ENCODE data around the gene SOD2.
"Not testable (repeated sequence)": the region's sequence is repeated elsewhere in the genome, so short reads cannot be mapped to it uniquely, and the experiment has no call there.

Gene SOD2

DNA sequence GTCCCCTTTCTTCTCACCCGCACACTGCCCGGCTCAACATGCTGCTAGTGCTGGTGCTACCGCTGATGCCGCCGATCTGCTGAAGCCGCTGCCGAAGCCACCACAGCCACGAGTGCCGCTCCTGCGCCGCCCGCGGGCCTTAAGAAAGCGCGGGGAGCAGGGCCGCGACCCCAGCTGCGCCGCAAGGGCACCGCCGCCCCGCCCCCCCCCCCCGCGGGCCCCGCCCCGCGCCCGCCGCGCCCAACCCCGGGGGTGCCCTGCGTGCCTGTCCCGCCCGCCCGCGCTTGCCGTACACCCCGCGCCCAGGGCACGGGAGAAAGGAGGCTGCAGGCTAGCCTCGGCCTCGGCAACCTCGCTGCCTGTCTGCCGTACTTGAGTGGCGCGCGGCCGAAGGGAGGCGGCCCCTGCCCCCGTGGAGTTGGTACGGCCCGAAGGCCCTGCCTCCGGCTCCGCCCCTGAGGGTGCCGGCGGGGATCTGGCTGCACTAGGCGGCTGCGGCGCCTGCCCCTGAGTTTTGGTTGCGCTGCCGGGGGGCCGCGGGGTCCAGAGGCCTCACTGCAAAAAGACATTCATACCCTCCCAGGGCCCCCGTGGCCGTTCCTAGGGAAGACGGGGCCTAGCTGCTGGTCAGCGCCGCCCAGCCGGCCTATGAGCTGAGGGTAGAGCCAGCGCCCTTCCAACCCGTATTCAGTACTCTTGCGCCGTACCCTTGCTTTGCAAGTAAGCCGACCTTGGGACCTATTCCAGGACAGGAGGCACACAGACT, at the start of gene SOD2:
Gene SOD2 (minus strand): TSS at position 114 of the 766 bp plus-strand sequence. CDS start 74 bp downstream, at position 40.
- Histone ChIP-seq H3K9me3 (ENCODE audit: insufficient read depth, low read length) (no peaks in the 10 kb centered on the region), H3K36me3 (replicated peaks; ENCODE audit: low read depth, low read length) (peaks cover 8% of the 10 kb centered on the region), H2AFZ (ENCODE audit: low read depth, low read length) (peak within 1 kb of the TSS; percentile 50; the same call in 1 of the 2 replicates), H4K20me1 (ENCODE audit: insufficient read depth, low read length) (no peaks in the 10 kb centered on the region), H3K4me3 (ENCODE audit: low read length) (peak within 1 kb of the TSS; percentile 85), H3K27ac (ENCODE audit: low read length) (peak within 1 kb of the TSS; percentile 73), H3K27me3 (ENCODE audit: low read depth, low read length) (no peaks in the 10 kb centered on the region), H3K4me2 (ENCODE audit: low read length) (peak within 1 kb of the TSS; percentile 98), H3K9ac (ENCODE audit: low read length) (peak within 1 kb of the TSS; percentile 72), H3K4me1 (ENCODE audit: low read length) (peaks cover 24% of the 10 kb centered on the region; the same call in 1 of the 2 replicates), H3K79me2 (ENCODE audit: low read length) (peaks cover 41% of the 10 kb centered on the region)
- TF ChIP-seq, protein P1, sequence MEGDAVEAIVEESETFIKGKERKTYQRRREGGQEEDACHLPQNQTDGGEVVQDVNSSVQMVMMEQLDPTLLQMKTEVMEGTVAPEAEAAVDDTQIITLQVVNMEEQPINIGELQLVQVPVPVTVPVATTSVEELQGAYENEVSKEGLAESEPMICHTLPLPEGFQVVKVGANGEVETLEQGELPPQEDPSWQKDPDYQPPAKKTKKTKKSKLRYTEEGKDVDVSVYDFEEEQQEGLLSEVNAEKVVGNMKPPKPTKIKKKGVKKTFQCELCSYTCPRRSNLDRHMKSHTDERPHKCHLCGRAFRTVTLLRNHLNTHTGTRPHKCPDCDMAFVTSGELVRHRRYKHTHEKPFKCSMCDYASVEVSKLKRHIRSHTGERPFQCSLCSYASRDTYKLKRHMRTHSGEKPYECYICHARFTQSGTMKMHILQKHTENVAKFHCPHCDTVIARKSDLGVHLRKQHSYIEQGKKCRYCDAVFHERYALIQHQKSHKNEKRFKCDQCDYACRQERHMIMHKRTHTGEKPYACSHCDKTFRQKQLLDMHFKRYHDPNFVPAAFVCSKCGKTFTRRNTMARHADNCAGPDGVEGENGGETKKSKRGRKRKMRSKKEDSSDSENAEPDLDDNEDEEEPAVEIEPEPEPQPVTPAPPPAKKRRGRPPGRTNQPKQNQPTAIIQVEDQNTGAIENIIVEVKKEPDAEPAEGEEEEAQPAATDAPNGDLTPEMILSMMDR (IDR thresholded peaks at IDR 0.05; ENCODE audit: low read depth, low read length) = no peak
- TF ChIP-seq EZH2phosphoT487 (IDR thresholded peaks at IDR 0.05; ENCODE audit: low read depth) = no peak

DNA sequence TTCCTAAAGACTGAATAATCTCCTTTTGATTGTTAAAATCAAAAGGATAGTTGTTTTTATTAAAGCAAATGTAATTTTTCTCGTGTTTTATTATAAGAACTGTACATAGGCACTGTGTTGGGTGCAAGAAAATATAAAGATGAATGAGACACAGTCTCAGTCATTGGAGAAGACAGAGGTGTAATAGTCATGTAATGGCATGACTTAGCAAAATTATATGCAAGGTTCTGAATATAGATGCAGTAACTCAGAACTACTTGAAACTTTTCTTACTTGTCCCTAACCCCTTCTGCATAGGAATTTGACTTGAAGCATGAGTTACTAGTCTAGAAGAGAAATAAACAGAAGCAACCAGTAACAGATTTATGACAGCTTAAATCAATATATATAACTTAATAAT, 49.1 kb upstream of the SOD2 start:
- TF ChIP-seq, protein P1 (IDR thresholded peaks at IDR 0.05; ENCODE audit: low read depth, low read length) = no peak
- no peak for TF ChIP-seq EZH2phosphoT487 (IDR thresholded peaks at IDR 0.05; ENCODE audit: low read depth)
- H3K79me2 ChIP-seq (ENCODE audit: low read length) = peaks cover 73% of the 10 kb centered on the region

DNA sequence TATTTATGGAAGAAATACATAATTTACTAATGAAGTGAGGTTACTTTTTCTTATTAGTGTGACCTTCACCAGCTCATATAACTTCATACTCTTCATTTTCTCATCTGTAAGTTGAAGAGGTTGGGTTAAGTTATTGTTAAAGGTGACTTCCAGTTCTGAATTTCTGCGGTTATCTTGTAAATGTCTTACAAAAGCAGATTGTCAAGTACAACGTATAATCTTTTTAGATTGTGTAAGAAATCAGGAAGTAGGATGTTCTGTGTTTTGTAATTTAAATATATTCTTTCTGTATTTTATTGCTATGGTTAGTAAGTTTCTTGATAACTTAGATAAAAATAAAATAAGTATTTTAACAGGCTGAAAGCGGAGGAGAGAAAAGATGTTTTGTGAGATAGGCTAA, 46.3 kb upstream of the SOD2 start:
- no peaks in the 10 kb centered on the region for H3K27me3 ChIP-seq (ENCODE audit: low read depth, low read length)
- no peak overlapping the region for H3K27ac ChIP-seq (ENCODE audit: low read length)
- no peaks in the 10 kb centered on the region for H3K9me3 ChIP-seq (ENCODE audit: insufficient read depth, low read length)
- no peak overlapping the region for H3K4me3 ChIP-seq (ENCODE audit: low read length)
- H3K79me2 ChIP-seq (ENCODE audit: low read length) = peaks cover 90% of the 10 kb centered on the region
- H3K36me3 ChIP-seq (replicated peaks; ENCODE audit: low read depth, low read length) = peaks cover 27% of the 10 kb centered on the region
- H3K4me2 ChIP-seq (ENCODE audit: low read length) = no peak overlapping the region
- no peak overlapping the region for H3K9ac ChIP-seq (ENCODE audit: low read length)
- no peaks in the 10 kb centered on the region for H3K4me1 ChIP-seq (ENCODE audit: low read length)
- TF ChIP-seq, protein P1 (IDR thresholded peaks at IDR 0.05; ENCODE audit: low read depth, low read length) = no peak
- no peak for TF ChIP-seq EZH2phosphoT487 (IDR thresholded peaks at IDR 0.05; ENCODE audit: low read depth)
- H2AFZ ChIP-seq (ENCODE audit: low read depth, low read length) = no peak overlapping the region
- peaks cover 23% of the 10 kb centered on the region for H4K20me1 ChIP-seq (ENCODE audit: insufficient read depth, low read length)

More for the DNA sequence above, 49.1 kb upstream of the SOD2 start:
- Histone ChIP-seq H4K20me1 (ENCODE audit: insufficient read depth, low read length) (peaks cover 7% of the 10 kb centered on the region; the same call in 1 of the 2 replicates), H3K4me3 (ENCODE audit: low read length) (no peak overlapping the region), H3K36me3 (replicated peaks; ENCODE audit: low read depth, low read length) (peaks cover 52% of the 10 kb centered on the region), H3K9ac (ENCODE audit: low read length) (no peak overlapping the region), H3K9me3 (ENCODE audit: insufficient read depth, low read length) (no peaks in the 10 kb centered on the region), H3K27me3 (ENCODE audit: low read depth, low read length) (no peaks in the 10 kb centered on the region), H3K4me1 (ENCODE audit: low read length) (no peaks in the 10 kb centered on the region), H2AFZ (ENCODE audit: low read depth, low read length) (no peak overlapping the region), H3K27ac (ENCODE audit: low read length) (no peak overlapping the region), H3K4me2 (ENCODE audit: low read length) (no peak overlapping the region)

DNA sequence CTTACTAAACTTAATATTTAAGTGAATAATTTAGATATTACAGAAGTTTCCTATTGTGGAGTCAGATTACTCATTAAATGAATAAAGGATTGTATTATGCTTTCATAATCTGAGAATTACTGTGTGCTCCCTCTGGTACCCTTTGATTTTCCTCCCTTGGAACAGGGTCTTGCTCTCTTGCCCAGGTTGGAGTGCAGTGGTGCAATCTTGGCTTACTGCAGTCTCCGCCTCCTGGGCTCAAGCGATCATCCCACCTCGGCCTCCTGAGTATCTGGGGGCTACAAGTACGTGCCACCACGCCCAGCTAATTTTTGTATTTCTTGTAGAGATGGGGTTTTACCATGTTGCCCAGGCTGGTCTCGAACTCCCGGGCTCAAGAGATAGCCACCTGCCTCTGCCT, 43.9 kb upstream of the SOD2 start:
- Histone ChIP-seq H4K20me1 (ENCODE audit: insufficient read depth, low read length) (peaks cover 43% of the 10 kb centered on the region), H3K79me2 (ENCODE audit: low read length) (peaks cover 96% of the 10 kb centered on the region), H3K4me3 (ENCODE audit: low read length) (no peak overlapping the region), H3K9me3 (ENCODE audit: insufficient read depth, low read length) (no peaks in the 10 kb centered on the region), H3K9ac (ENCODE audit: low read length) (no peak overlapping the region), H3K4me2 (ENCODE audit: low read length) (no peak overlapping the region), H2AFZ (ENCODE audit: low read depth, low read length) (no peak overlapping the region), H3K27me3 (ENCODE audit: low read depth, low read length) (no peaks in the 10 kb centered on the region), H3K4me1 (ENCODE audit: low read length) (peaks cover 2% of the 10 kb centered on the region; the same call in 1 of the 2 replicates), H3K36me3 (replicated peaks; ENCODE audit: low read depth, low read length) (peaks cover 18% of the 10 kb centered on the region), H3K27ac (ENCODE audit: low read length) (no peak overlapping the region)
- TF ChIP-seq, protein P1 (IDR thresholded peaks at IDR 0.05; ENCODE audit: low read depth, low read length) = no peak
- TF ChIP-seq EZH2phosphoT487 (IDR thresholded peaks at IDR 0.05; ENCODE audit: low read depth) = no peak

DNA sequence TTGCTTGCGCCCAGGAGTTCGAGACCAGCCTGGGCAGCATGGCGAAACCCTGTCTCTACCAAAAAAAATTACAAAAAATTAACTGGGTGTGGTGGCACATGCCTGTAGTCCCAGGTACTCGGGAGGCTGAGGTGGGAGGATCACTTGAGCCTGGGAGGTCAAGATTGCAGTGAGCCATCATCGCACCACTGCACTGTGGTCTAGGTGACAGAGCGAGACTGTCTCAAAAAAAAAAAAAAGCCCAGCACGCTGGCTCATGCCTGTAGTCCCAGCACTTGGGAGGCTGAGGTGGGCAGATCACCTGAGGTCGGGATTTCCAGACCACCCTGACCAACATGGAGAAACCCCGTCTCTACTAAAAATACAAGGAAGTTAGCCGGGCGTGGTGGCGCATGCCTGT, 40.4 kb upstream of the SOD2 start:
- H3K9ac ChIP-seq (ENCODE audit: low read length); H3K4me3 ChIP-seq (ENCODE audit: low read length); H3K27ac ChIP-seq (ENCODE audit: low read length); H3K9me3 ChIP-seq (ENCODE audit: insufficient read depth, low read length); H2AFZ ChIP-seq (ENCODE audit: low read depth, low read length); H3K4me2 ChIP-seq (ENCODE audit: low read length); H3K27me3 ChIP-seq (ENCODE audit: low read depth, low read length): not testable (repeated sequence)
- Histone ChIP-seq H3K79me2 (ENCODE audit: low read length) (peaks cover 100% of the 10 kb centered on the region), H3K36me3 (replicated peaks; ENCODE audit: low read depth, low read length) (peaks cover 15% of the 10 kb centered on the region), H4K20me1 (ENCODE audit: insufficient read depth, low read length) (peaks cover 78% of the 10 kb centered on the region), H3K4me1 (ENCODE audit: low read length) (peaks cover 13% of the 10 kb centered on the region)

DNA sequence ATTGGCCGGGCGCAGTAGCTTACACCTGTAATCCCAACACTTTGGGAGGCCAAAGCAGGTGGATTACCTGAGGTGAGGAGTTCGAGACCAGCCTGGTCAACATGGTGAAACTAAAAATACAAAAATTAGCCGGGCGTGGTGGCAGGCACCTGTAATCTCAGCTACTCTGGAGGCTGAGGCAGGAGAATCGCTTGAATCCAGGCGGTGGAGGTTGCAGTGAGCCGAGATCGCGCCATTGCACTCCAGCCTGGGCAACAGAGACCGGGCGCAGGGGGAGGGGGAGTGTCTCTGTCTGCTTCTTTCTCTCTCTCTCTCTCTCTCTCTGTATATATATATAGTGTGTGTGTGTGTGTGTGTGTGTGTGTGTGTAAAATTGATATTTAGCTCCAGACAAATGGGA, 39.5 kb upstream of the SOD2 start:
- peaks cover 13% of the 10 kb centered on the region for H3K4me1 ChIP-seq (ENCODE audit: low read length)
- H3K27me3 ChIP-seq (ENCODE audit: low read depth, low read length); H2AFZ ChIP-seq (ENCODE audit: low read depth, low read length); H3K4me2 ChIP-seq (ENCODE audit: low read length); H3K9me3 ChIP-seq (ENCODE audit: insufficient read depth, low read length); H3K4me3 ChIP-seq (ENCODE audit: low read length); H3K27ac ChIP-seq (ENCODE audit: low read length); H3K9ac ChIP-seq (ENCODE audit: low read length): not testable (repeated sequence)
- H4K20me1 ChIP-seq (ENCODE audit: insufficient read depth, low read length) = peaks cover 79% of the 10 kb centered on the region
- H3K36me3 ChIP-seq (replicated peaks; ENCODE audit: low read depth, low read length) = peaks cover 11% of the 10 kb centered on the region
- peaks cover 100% of the 10 kb centered on the region for H3K79me2 ChIP-seq (ENCODE audit: low read length)
